Stimulated activated CD4-positive, alpha-beta T cell treated with anti-CD3 and anti-CD28 coated beads, Interleukin-1b, Interleukin-23, amount 100 ng/mL, for 4 hours (primary cell): ENCODE measurements around the gene KRT17.
"Not testable (repeated sequence)": the region's sequence is repeated elsewhere in the genome, so short reads cannot be mapped to it uniquely, and the experiment has no call there.

ENCODE experiments used
- DNase-seq, 2 donors: peaks; one replicate each; pipeline ENCODE4 v3.0.0-alpha.2; 2020; ENCODE audit warnings: low read depth in 2 of 2

Gene KRT17

DNA sequence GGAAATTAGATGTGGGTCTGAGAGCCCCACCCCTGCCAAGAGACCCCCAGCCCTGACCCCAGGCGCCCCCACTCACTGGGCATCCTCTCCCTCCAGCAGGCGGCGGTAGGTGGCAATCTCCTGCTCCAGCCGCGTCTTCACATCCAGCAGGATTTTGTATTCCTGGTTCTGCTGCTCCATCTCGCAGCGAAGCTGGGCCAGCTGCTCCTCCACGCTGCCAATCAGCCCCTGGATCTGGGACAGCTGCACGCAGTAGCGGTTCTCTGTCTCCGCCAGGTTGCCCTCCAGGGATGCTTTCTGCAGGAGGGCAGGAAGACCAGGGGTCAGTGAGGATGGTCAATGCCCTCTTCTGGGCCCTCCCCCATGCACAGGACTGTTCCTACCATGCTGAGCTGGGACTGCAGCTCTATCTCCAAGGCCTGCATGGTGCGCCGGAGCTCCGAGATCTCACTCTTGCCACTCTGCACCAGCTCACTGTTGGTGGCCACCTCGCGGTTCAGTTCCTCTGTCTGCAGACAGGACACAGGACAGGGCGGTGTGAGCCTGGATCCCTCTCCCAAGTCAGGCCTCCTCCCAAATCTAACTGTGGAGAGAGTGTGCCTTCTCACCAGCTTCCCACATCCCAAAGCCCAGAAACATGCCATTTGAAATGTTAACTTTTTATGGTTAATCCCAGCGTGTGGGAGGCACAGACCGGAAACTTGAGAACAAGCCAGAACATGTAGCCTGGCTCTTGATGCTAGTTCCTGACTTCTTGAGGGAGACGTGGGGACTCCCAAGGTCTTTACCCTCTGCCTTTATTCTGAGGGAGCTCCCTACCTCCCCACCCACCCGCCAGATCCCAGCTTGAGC, 3.6 kb downstream of the KRT17 start:
- DNase-seq: no peak

DNA sequence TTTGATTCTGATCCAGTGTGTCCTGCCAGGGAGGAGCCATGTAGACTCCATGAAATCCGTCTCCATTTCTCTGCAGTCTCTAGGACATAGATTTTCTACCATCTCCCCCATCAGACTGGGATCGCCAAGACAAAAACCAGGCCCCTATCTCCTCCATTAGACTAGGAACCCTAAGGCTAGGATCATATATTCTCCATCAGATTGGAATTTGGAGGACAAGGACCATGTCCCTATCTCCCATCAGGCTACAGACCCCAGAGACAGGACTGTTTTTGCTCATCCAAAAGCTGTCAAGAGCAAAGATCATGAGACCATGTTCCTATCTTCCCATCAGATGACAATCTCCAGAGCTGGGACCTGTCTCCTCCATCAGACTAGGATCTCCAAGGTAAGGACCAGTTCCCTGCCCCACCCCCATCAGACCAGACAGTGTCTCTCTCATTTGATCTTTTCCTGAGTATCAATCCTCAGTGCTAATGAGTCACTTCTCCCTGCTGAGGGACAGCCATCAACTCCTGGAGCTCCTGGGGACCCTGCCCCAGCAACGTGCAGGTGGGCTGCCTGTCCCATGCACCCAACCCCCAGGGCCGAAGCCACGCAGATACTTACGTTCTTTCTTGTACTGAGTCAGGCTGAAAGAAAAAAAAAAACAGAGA, 4.3 kb downstream of the KRT17 start:
- not testable (repeated sequence) for DNase-seq

DNA sequence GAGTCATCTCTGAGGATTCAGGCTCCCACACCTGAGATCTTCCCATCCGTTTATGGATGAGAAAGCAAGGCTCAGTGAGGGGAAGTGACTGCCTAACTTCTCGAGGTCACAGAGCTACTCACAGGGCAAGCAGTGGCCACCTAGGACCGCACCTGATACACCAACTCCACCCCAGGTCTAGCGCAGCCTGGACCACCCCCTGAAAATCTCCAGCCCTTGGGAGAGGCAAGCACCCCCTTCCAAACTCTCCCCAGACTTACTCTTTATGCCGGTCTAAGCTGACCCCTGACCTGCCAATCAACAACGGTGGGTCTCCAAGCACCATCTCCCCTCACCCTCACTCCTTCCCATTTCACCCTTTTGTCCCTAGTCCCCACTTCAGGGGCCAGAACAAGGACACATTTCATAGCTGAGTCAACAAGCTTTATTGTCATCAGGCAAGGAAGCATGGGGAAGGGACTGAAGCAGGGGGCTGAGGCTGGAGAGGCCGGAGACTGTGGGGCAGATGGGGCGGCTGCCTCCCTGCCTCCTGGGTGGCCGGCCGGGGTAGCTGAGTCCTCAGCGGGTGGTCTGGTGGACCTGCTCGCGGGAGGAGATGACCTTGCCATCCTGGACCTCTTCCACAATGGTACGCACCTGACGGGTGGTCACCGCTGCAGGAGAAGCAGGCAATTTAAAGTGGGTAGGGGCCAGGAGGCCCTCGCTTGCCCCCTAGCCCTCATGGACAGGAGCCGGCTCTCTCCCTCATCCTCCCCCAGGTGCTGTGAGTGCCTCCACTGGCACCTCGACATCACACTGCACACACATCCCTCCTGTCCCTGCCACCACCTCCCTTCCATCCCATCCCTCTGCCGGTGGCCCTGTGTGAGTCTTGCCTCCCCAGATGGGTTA, 5.1 kb downstream of the KRT17 start:
- DNase-seq: no peak

DNA sequence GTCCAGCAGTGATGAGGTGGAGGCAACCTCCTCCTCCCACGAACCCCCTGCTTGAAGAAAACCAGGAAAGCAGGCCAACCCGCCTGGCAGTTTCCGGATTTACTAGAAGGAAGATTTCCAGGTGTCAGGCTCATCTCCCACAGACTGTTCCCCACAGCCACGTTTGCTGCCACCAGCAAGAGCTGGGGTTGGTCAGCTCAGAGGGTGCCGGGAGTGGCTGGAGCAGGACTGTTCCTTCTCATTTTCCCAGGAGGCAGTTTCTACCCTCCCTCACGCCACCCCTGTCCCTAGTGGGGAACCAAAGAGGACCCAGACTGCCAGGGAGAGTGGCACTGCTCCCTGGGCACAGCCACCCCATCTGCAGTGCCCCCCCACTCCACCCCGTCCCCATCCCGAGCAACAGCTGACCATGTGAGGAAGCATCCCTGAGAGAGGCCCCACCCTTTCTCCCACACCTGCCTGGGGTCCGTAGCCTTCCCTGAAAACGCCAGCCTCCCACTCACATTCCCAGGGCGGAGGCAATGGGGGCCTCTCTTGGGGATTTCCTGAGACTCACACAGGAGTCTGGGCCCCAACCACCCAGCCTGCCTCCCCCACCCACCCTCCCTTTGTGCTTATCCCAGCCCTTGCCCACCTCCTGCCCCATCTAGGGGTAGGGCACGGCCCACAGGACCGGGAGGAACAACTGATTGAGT, 5.9 kb downstream of the KRT17 start:
- no peak for DNase-seq

DNA sequence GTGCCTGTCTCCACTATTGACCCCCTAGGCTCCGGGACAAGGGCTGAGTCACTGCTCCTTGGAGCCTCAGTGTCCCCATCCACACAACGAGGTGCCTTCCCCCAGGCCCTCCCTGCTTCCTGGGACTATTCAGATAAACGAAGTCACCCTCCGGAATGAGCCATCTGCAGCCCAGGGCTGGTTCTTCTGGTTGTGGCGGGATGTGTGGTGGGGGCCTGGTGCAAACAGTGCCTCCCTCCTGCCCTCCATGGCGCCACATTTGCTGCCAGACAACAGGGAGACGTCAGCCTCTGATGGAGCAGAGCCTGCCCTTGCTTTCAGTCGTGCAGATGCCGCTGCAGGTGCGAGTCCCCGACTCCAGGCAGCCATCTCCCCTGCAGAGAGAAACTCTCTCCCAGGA, 6.7 kb downstream of the KRT17 start:
- no peak for DNase-seq

DNA sequence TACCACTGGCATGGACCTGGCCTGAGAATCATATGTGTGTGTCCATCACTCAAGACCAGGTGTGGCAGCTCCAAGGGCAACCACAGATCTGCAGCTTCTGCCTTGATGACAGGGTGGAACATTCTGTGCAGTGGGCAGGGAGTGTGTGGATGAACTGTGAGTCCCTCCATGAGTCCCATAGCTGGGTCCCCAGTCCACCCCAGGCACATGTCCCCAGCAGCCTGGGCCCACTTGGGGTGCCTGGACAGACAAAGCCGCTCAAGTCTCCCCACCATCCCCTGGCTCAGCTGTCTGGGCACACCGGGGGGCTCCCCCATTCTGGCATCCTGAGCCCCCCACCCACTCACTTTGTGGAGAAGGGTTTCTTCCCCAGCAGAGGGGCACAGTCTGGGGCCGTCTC, 7.2 kb downstream of the KRT17 start:
- no peak for DNase-seq

DNA sequence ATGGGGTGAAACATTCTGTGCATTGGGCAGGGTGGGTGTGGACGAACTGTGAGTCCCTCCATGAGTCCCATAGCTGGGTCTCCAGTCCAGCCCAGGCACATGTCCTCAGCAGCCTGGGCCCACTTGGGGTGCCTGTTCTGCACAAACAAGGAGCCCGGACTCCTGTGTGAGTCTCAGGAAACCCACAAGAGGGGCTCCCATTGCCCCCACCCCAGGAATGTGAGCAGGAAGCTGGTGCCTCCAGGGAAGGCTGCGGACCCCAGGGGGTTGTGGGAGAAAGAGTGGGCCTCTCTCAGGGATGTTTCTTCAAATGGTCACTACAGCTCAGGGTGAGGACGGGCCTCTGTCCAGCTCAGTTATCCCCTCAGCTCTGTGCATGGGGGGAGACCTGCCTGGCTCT, 7.9 kb downstream of the KRT17 start:
- DNase-seq: not testable (repeated sequence)

DNA sequence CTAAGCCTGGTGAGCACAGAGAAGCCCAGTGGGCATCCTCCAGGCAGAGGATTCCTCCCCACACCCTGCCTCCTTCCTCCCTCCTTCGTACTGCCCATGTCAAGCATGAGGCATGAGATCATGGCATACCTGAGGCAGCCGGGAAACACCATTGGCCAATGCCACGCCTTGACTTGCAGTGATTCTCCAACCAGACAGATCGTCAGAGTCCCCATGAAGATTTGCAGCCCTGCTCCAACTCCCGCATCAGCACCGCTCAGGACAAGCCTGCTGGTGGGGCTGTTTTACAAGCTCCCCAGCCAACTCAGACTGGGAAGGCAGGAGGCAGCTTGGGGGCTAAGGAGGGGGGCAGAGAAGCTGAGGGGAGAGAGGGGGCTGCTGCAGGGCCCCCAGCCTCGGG, 8.9 kb downstream of the KRT17 start:
- DNase-seq: no peak

DNA sequence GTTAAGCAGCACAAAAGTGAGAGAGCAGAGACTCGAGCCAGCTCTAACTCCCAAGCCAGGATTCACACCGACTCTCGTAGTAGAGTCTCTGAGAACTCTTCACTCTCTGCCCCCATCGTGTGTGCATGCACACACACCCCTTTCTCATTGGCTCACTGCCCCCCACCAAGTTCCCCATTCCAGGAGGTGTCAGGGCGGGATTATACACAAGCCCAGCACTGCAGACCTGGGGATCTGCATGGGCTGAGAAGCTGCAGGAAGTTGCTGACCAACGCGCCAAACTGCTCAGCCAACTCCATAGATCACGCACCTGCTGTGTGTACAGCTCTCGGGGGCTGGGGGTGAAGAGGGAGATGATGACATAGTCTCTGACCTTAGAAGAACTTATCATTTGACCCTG, 9.6 kb downstream of the KRT17 start:
- DNase-seq: not testable (repeated sequence)

DNA sequence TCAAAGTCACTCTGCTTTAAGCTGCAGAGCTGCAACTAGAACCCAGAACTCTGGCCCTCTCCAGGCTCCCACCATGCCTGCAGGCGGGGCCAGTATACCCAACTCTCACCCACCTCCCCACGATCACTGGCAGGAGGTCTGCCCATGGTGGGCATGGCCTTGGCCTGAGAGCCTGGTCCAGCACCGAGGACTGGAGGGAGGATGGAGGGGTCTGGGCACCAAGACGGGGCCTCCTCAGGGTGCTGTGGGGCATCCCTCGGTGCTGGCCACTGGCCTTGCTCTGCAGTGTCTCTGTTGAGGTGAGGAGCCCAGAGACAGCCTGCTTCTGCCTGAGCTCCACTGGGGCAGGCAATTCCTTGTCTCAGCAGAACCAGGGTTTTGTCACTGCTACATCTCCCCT, 10.3 kb downstream of the KRT17 start:
- DNase-seq: no peak

DNA sequence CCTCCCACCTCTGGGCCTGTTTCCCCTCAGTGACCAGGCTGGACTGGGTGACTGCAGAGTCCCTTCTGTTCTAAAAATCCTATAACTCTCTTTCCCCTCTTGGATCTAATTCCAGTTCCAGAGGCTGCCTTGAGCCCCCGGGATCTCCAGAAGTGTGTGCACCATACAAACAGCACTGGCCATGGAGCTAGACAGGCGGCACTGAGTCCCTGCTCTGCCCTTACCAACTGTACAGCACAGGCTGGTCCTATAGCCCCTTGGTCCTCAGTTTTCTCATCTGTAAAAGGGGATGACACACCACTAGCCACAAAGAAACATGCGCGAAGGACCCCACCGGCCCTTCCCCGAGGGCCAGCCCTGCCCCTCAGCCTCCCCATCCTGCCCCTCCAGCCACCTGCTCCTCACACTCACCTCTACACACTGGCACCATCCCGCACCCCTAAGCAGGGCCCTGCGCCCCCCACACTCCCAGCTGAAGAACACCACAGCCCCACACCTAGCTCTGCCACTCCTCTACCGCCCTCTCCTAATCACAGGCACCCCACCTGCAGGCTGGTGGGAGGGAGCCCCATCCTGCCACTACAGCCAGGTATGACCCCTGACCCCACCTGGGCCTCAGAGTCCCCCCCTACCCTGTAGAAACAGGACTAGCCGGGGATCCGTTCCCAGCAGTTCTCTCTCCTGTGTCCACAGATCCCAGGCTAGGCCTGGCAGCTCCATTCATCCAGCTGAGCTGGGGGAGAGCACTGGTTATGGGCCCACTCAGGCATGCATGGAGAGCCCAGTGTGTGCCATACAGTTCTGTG, 10.9 kb downstream of the KRT17 start:
- no peak for DNase-seq

DNA sequence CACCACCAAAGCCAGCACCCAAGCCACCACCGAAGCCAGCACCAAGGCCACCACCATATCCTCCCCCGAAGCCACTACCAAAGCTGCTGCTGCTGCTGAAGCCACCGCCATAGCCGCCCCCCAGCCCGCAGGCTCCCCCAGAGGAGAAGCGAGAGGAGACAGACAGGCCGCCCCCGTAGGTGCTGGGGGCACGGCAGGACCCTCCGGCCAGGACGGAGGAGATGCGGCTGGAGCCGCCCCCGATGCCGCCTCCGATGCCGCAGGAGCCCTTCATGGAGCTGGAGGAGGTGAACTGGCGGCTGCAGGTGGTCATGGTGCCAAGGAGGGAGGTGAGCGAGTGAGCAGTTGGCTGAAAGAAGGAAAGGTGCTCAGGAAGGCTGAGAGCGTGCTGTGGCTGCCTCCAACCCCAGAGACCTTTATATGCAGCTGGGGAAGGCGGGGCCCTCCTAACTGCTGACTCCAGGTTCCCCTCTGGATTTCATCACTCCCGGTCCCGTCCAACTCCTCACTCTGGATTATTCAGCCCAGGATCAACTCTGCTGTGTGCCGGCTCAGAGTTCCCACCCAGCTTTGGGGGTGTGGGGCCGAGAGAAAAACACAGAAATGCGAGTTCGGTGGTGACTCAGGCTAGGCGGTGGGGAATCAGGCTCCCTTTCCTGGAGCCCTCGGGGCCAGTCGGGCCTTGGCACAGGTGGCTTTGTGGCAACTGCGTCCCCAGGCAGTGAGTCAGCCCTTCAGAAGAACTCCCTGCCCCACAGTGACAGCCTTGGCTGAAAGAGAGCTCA, 11.8 kb downstream of the KRT17 start, which contains the start of gene KRT16:
TSS of gene KRT16 (minus strand) at position 392 of the 785 bp plus-strand sequence. CDS start at position 313, 79 bp downstream.
- not testable (repeated sequence) for DNase-seq

DNA sequence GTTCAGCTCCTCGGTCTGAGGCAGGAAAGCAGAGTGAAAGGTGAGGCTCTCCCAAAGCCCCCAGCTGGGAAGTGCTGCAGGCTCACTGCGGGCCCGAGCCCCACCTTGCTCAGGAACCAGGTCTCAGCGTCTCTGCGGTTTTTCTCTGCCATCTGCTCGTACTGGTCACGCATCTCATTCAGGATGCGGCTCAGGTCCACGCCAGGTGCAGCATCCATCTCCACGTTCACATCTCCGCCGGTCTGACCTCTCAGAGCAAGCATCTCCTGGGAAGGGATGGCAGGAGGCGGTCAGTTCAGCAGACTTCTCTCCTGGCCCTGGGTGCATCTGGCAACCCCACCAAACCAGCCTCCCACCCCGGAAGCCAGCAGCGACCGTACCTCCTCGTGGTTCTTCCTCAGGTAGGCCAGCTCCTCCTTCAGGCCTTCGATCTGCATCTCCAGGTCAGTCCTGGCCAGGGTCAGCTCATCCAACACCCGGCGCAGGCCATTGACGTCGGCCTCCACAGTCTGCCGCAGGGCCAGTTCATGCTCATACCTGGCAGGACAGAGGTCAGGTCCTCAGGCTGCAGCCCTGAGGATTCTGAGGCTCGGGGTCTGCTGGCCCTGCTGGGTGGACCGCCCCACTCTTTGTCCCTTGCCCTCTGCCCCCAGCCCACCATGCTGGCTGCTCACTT, 13.3 kb downstream of the KRT17 start:
- no peak for DNase-seq

DNA sequence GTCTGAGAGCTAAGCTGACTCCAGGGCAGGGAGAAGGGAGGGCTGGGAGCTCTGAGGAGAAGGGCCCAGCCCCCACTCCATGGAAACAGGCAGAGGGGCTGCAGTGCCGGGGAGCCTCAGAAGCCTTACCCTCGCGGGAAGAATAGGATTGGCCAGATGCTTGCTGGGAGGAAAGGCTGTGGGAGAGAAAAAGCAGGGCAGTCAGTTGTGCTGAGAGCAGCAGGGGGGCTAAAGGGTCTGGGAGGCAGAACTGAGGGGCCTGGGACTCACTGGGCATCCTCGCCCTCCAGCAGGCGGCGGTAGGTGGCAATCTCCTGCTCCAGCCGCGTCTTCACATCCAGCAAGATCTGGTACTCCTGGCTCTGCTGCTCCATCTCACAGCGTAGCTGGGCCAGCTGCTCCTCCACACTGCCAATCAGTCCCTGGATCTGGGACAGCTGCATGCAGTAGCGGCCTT, 14.3 kb downstream of the KRT17 start:
- DNase-seq: not testable (repeated sequence)

DNA sequence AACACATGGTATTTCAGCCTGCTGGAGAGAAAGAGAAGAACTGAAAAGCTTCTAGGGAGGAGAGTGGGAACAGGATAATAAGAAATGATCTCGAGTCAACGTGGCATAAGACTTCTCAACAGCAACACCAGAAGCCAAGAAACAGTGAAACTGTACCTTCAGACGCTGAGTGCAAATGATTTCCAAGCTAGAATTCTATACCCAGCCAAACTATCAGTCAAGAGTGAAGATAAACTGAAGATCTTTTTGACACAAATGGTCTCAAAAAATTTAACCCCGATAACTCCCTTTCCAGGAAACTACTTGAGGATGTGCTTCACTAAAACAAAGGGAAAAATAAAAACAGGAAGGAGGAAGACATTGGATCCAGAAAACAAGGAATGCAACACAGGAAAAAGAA, 17.4 kb downstream of the KRT17 start:
- DNase-seq: not testable (repeated sequence)

DNA sequence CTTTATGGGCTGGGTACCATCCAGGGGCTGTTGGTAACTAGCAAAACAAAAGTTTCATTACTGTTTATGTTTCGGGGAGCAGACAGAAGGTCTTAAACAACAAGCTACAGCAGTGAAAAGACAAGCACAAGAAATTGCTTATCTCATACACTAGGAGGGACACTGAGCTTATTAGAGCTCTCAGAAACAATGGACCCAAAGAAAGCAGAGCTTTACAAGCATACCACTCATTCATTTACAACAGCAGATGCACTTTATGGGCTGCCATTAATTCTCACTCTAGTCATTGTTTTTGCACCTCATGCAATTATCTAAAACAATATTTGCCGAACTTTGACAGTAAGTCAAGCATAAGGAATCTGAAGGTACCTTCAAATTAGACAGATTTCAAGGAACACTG, 21.9 kb downstream of the KRT17 start:
- DNase-seq: no peak

DNA sequence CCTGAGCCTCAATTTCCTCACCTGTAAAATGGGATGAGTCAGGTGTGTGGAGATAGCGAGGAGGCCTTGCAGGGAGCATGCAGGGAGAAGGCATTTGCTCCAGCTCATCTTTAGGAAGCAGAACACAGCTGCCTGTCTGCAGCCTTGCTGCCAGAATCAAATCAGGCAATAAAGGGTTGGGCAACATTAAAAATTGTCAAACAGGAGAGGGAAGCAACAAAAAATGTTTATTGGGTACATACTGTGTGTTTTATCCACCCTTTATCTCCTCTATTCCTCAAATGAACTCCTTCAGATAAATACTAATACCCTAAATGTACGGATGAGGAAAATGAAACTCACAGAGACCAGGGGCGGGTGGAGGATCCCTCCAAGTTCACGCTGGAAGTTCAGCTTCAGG, 24.1 kb downstream of the KRT17 start:
- DNase-seq: no peak

DNA sequence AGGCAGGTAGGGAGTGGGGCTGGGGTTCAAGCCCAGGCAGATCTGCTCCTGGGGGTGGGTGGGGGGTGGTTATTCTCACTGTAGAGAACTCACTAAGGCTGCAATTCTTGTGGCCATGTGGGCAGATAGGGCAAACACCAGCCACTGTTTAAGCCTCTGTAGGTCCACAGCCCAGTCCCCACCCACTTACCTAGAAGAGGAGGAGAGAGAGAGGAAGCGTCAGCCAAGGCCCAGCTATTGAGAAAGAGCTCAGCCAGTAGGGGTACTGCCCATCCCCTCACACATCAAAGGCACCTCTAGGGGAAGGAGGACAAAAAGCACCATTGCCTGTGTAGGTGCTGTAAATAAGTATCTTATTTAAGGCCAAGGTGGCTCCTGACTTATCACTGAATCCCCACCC, 24.7 kb downstream of the KRT17 start:
- no peak for DNase-seq

DNA sequence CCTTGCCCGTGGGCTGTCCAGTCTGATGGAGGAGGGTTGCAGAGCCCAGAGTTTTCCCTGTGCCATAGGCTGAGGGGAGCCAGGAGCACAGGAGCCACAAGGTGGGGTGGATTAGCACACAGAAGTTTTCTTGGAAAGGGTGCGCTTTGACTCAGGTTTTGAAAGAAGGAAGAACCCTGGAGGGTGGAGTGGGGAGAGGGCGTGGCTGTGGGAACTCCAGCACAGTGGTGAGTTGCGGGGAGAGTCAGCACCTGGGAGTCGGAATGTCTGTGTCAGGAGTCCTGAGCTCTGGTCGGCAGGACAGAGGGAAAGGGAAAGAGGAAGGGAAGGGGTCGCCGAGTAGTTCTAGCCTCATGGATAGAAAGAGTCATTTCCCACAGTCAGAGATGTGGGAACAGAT, 28.8 kb downstream of the KRT17 start:
- no peak for DNase-seq
